ENCODE results near the gene METAP2. TPM values are rescaled to one million over a fixed set of nuclear protein-coding genes. Genes with fewer than 3 reads are reported as not detected.

Gene METAP2
- total and polyA plus RNA-seq, 2 donors = 72.6 to 93.7 TPM

DNA sequence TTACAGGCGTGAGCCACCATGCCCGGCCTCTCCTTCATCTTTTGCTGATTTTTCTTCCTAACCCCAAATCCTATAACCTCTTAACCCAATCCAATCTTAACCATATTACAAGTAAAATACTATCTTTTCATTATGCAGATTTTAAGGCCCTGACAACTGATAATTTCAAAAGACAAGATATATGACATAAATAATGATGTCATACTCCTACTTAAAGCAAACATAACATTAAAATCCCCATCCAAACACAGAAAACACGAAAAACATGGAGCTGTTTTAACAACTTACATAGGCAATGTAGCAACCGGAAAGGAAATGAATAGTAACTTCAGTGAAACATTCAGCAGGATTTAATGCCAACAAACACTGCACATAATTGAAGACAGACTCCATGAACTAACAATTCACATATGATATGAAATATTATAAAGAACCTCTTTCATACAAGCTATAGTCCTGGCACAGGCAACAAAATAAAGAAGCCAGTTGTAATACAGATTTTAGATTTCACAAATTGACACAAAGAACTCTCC, 55.8 kb downstream of the METAP2 start:
- 97% methylated on average over 4 of the region's 4 CpGs for WGBS
- no peaks in the 10 kb centered on the region for H3K9me3 ChIP-seq (ENCODE audit: control insufficient read depth in 2 of 2, insufficient read depth in 1 of 2, low read length in 1 of 2)
- no peak overlapping the region for H3K27ac ChIP-seq (ENCODE audit: low read depth in 1 of 2, low read length in 1 of 2)
- no peaks in the 10 kb centered on the region for H3K4me1 ChIP-seq (ENCODE audit: control insufficient read depth in 2 of 2, insufficient read depth in 2 of 2, low read length in 2 of 2)
- DNase-seq (ENCODE audit: low read depth in 6 of 9, low spot score in 9 of 9) = no peak
- no peak overlapping the region for H3K4me3 ChIP-seq (ENCODE audit: low read length in 2 of 2)
- no peaks in the 10 kb centered on the region for H3K36me3 ChIP-seq (ENCODE audit: control insufficient read depth in 2 of 2, insufficient read depth in 2 of 2, low read length in 1 of 2)
- no peaks in the 10 kb centered on the region for H3K27me3 ChIP-seq (ENCODE audit: control insufficient read depth in 2 of 2, insufficient read depth in 1 of 2, low read length in 1 of 2)

DNA sequence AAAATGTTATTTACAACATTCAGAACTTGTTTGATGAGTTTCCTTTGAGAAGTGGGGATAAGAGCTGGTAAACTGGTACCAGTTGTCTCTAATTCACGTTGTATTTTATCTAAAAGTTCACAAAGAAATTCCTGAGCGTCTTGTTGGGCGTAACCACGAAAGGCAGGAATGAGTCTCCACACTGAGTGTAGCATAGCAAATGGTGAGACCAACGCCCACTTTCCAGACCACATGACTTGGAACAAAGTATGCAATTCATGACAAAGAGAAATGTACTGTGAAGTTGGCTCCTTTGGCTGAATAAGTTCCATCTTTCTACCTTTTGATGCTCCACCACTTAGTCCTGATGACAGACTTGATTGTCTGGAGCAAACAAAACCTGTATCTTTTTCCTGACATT, 58.9 kb downstream of the METAP2 start:
- Histone ChIP-seq H3K27me3 (ENCODE audit: control insufficient read depth in 2 of 2, insufficient read depth in 1 of 2, low read length in 1 of 2) (no peaks in the 10 kb centered on the region), H3K4me3 (ENCODE audit: low read length in 2 of 2) (no peak overlapping the region), H3K9me3 (ENCODE audit: control insufficient read depth in 2 of 2, insufficient read depth in 1 of 2, low read length in 1 of 2) (no peaks in the 10 kb centered on the region), H3K36me3 (ENCODE audit: control insufficient read depth in 2 of 2, insufficient read depth in 2 of 2, low read length in 1 of 2) (no peaks in the 10 kb centered on the region), H3K27ac (ENCODE audit: low read depth in 1 of 2, low read length in 1 of 2) (no peak overlapping the region), H3K4me1 (ENCODE audit: control insufficient read depth in 2 of 2, insufficient read depth in 2 of 2, low read length in 2 of 2) (no peaks in the 10 kb centered on the region)
- no peak for DNase-seq (ENCODE audit: low read depth in 6 of 9, low spot score in 9 of 9)
- 88% methylated on average over 5 of the region's 5 CpGs for WGBS

DNA sequence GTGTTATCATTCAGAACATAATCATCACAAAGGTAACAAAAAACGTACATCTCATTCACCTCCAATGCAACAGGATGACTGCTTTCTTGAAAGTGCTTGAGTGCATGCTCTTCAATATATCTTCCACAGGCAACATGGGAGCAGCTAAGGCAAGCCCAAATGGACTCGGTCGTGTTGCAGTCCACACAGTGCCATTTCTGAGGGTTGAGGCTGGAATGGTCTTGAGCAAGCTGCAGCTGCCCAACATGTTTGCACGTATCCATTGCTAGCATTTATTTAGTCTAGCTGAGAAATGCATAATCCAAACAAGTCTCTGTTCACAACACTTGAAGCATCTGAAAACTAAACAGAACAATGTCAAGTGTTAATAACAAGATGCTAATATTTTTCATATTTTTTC, 60.0 kb downstream of the METAP2 start:
- no peak for DNase-seq (ENCODE audit: low read depth in 6 of 9, low spot score in 9 of 9)
- WGBS = 89% methylated on average over 4 of the region's 4 CpGs
- no peaks in the 10 kb centered on the region for H3K27me3 ChIP-seq (ENCODE audit: control insufficient read depth in 2 of 2, insufficient read depth in 1 of 2, low read length in 1 of 2)
- H3K27ac ChIP-seq (ENCODE audit: low read depth in 1 of 2, low read length in 1 of 2) = no peak overlapping the region
- no peaks in the 10 kb centered on the region for H3K9me3 ChIP-seq (ENCODE audit: control insufficient read depth in 2 of 2, insufficient read depth in 1 of 2, low read length in 1 of 2)
- H3K36me3 ChIP-seq (ENCODE audit: control insufficient read depth in 2 of 2, insufficient read depth in 2 of 2, low read length in 1 of 2) = no peaks in the 10 kb centered on the region
- H3K4me3 ChIP-seq (ENCODE audit: low read length in 2 of 2) = no peak overlapping the region
- H3K4me1 ChIP-seq (ENCODE audit: control insufficient read depth in 2 of 2, insufficient read depth in 2 of 2, low read length in 2 of 2) = no peaks in the 10 kb centered on the region

DNA sequence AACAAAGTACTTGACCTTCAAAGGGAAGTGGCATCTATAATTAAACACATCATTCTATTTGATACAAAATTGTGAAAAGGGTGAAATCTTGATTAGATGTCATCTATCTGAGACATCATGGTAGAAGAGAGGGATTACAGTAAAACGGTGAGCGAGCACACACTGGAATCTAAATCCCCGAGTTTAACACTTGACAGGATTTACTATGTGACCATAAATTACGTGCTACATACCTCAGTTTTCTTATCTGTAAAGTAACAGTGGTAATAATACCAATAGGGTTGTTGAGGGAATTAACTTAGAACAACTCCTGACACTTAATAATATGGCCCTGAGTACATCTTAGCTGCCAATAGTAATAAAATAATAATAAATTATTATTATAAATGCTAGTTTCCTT, 64.1 kb downstream of the METAP2 start:
- Histone ChIP-seq H3K27me3 (ENCODE audit: control insufficient read depth in 2 of 2, insufficient read depth in 1 of 2, low read length in 1 of 2) (no peaks in the 10 kb centered on the region), H3K9me3 (ENCODE audit: control insufficient read depth in 2 of 2, insufficient read depth in 1 of 2, low read length in 1 of 2) (no peaks in the 10 kb centered on the region), H3K4me3 (ENCODE audit: low read length in 2 of 2) (no peak overlapping the region), H3K36me3 (ENCODE audit: control insufficient read depth in 2 of 2, insufficient read depth in 2 of 2, low read length in 1 of 2) (no peaks in the 10 kb centered on the region), H3K27ac (ENCODE audit: low read depth in 1 of 2, low read length in 1 of 2) (no peak overlapping the region), H3K4me1 (ENCODE audit: control insufficient read depth in 2 of 2, insufficient read depth in 2 of 2, low read length in 2 of 2) (no peaks in the 10 kb centered on the region)
- DNase-seq (ENCODE audit: low read depth in 6 of 9, low spot score in 9 of 9) = no peak
- WGBS = 93% methylated on average over 4 of the region's 4 CpGs

DNA sequence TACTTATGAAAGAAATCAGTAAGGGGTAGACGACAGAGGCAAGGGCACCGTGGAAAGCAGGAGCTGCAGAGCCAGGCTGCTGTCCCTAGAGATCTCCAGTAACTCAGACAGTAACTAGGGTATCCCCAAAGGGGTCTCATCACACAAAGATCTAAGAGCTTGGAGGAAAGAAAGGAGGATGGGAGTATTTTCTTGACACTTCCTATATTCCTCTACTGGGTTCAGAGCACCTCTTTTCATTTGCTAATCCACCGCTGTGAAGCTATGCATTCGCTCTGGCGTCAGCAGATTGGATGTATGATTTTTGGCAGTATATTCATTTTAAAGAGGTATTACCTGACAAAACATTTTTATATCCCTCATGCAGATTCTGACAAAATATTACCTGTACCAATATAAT, 64.7 kb downstream of the METAP2 start:
- no peak for DNase-seq (ENCODE audit: low read depth in 6 of 9, low spot score in 9 of 9)
- 92% methylated on average over 5 of the region's 5 CpGs for WGBS
- H3K4me1 ChIP-seq (ENCODE audit: control insufficient read depth in 2 of 2, insufficient read depth in 2 of 2, low read length in 2 of 2) = no peaks in the 10 kb centered on the region

DNA sequence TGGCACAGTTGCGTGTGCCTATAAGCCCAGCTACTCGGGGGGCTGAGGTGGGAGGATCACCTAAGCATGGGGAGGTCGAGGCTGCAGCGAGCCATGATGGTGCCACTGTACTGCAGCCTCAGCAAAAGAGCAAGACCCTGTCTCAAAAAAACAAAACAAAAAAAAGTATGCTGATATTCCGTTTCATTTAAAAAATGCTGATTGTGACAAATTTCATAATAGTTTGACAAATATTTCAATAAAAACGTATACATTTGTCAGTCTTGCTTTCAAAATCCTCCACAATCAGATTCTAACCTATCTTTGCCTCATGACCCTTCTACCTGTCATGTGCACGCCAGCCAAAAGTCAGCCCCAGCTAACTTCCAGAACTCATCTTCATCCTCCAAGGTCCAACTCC, 67.5 kb downstream of the METAP2 start:
- Histone ChIP-seq H3K4me1 (ENCODE audit: control insufficient read depth in 2 of 2, insufficient read depth in 2 of 2, low read length in 2 of 2) (no peaks in the 10 kb centered on the region), H3K9me3 (ENCODE audit: control insufficient read depth in 2 of 2, insufficient read depth in 1 of 2, low read length in 1 of 2) (no peaks in the 10 kb centered on the region), H3K27me3 (ENCODE audit: control insufficient read depth in 2 of 2, insufficient read depth in 1 of 2, low read length in 1 of 2) (peaks cover 9 to 13% of the 10 kb centered on the region in 2 donors), H3K4me3 (ENCODE audit: low read length in 2 of 2) (no peak overlapping the region), H3K27ac (ENCODE audit: low read depth in 1 of 2, low read length in 1 of 2) (no peak overlapping the region), H3K36me3 (ENCODE audit: control insufficient read depth in 2 of 2, insufficient read depth in 2 of 2, low read length in 1 of 2) (no peaks in the 10 kb centered on the region)
- no peak for DNase-seq (ENCODE audit: low read depth in 6 of 9, low spot score in 9 of 9)
- WGBS = 95% methylated on average over 7 of the region's 7 CpGs

More for the DNA sequence above, 64.7 kb downstream of the METAP2 start:
- Histone ChIP-seq H3K27ac (ENCODE audit: low read depth in 1 of 2, low read length in 1 of 2) (no peak overlapping the region), H3K27me3 (ENCODE audit: control insufficient read depth in 2 of 2, insufficient read depth in 1 of 2, low read length in 1 of 2) (no peaks in the 10 kb centered on the region), H3K4me3 (ENCODE audit: low read length in 2 of 2) (no peak overlapping the region), H3K9me3 (ENCODE audit: control insufficient read depth in 2 of 2, insufficient read depth in 1 of 2, low read length in 1 of 2) (no peaks in the 10 kb centered on the region), H3K36me3 (ENCODE audit: control insufficient read depth in 2 of 2, insufficient read depth in 2 of 2, low read length in 1 of 2) (no peaks in the 10 kb centered on the region)

DNA sequence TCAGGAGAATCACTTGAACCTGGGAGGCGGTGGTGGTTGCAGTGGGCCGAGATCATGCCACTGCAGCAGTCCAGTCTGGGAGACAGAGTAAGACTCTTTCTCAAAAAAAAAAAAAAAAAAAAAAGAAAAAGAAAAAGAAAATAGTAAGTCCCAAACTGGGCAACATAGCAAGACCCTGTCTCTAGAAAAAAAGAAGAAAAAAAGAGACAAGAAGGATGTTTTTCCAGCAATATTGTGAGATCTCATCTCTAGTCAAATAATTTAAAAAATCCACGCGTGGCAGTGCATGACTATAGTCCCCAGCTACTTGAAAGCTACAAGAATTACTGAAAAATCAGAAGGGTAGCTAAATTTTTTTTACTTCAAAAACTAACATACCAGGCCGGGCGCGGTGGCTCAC, 69.4 kb downstream of the METAP2 start:
- H3K27ac ChIP-seq (ENCODE audit: low read depth in 1 of 2, low read length in 1 of 2) = no peak overlapping the region
- 98% methylated on average over 7 of the region's 7 CpGs for WGBS
- H3K4me3 ChIP-seq (ENCODE audit: low read length in 2 of 2) = no peak overlapping the region
- H3K4me1 ChIP-seq (ENCODE audit: control insufficient read depth in 2 of 2, insufficient read depth in 2 of 2, low read length in 2 of 2) = peaks cover 0 to 9% of the 10 kb centered on the region in 2 donors
- H3K27me3 ChIP-seq (ENCODE audit: control insufficient read depth in 2 of 2, insufficient read depth in 1 of 2, low read length in 1 of 2) = peaks cover 25 to 32% of the 10 kb centered on the region in 2 donors
- H3K9me3 ChIP-seq (ENCODE audit: control insufficient read depth in 2 of 2, insufficient read depth in 1 of 2, low read length in 1 of 2) = peaks cover 0 to 3% of the 10 kb centered on the region in 2 donors
- no peak for DNase-seq (ENCODE audit: low read depth in 6 of 9, low spot score in 9 of 9)
- no peaks in the 10 kb centered on the region for H3K36me3 ChIP-seq (ENCODE audit: control insufficient read depth in 2 of 2, insufficient read depth in 2 of 2, low read length in 1 of 2)

DNA sequence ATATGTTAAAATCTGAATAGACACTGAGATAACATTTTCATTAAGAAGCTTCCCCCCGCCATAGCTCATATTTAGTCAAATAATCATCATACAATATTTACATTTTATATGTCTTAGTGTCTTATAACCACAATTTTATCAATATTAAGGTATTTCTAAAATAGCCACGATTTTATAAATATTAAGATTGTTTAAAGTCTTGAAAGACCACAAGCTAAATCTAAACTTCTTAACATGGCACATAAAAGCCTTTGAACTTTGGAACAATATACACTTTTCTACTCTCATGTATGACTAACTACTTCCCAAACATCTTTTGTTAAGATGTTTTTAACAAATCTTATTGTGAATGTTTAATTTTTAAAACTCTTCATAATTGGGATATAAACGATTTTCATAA, 70.8 kb downstream of the METAP2 start:
- 68% methylated on average over 3 of the region's 3 CpGs for WGBS
- no peak for DNase-seq (ENCODE audit: low read depth in 6 of 9, low spot score in 9 of 9)
- H3K36me3 ChIP-seq (ENCODE audit: control insufficient read depth in 2 of 2, insufficient read depth in 2 of 2, low read length in 1 of 2) = no peaks in the 10 kb centered on the region
- H3K9me3 ChIP-seq (ENCODE audit: control insufficient read depth in 2 of 2, insufficient read depth in 1 of 2, low read length in 1 of 2) = peaks cover 4 to 10% of the 10 kb centered on the region in 2 donors
- no peak overlapping the region for H3K4me3 ChIP-seq (ENCODE audit: low read length in 2 of 2)
- peaks cover 0 to 10% of the 10 kb centered on the region in 2 donors for H3K4me1 ChIP-seq (ENCODE audit: control insufficient read depth in 2 of 2, insufficient read depth in 2 of 2, low read length in 2 of 2)
- peaks cover 26 to 45% of the 10 kb centered on the region in 2 donors for H3K27me3 ChIP-seq (ENCODE audit: control insufficient read depth in 2 of 2, insufficient read depth in 1 of 2, low read length in 1 of 2)
- no peak overlapping the region for H3K27ac ChIP-seq (ENCODE audit: low read depth in 1 of 2, low read length in 1 of 2)

DNA sequence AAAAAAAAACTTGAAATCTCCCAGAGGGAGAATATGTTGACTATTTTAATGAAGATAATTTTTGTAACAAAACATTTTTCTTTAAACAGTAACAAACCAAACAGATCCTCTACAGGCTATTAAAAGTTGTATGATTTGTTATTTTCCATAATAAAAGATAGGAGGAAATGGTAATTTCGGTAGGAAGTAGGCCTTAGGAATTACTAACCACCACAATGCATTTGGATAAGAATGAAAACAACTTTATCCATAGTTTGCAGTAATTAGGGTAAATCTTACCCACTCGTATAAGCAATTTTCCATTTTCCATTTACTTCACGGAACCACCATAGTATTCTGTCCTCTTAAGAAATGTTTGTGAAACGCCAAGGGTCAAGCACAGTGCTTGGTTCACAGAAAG, 71.4 kb downstream of the METAP2 start:
- Histone ChIP-seq H3K27me3 (ENCODE audit: control insufficient read depth in 2 of 2, insufficient read depth in 1 of 2, low read length in 1 of 2) (peaks cover 26 to 47% of the 10 kb centered on the region in 2 donors), H3K9me3 (ENCODE audit: control insufficient read depth in 2 of 2, insufficient read depth in 1 of 2, low read length in 1 of 2) (peaks cover 4 to 11% of the 10 kb centered on the region in 2 donors), H3K27ac (ENCODE audit: low read depth in 1 of 2, low read length in 1 of 2) (no peak overlapping the region), H3K4me3 (ENCODE audit: low read length in 2 of 2) (no peak overlapping the region), H3K4me1 (ENCODE audit: control insufficient read depth in 2 of 2, insufficient read depth in 2 of 2, low read length in 2 of 2) (peaks cover 0 to 10% of the 10 kb centered on the region in 2 donors), H3K36me3 (ENCODE audit: control insufficient read depth in 2 of 2, insufficient read depth in 2 of 2, low read length in 1 of 2) (no peaks in the 10 kb centered on the region)
- 90% methylated on average over 4 of the region's 4 CpGs for WGBS
- no peak for DNase-seq (ENCODE audit: low read depth in 6 of 9, low spot score in 9 of 9)

All from thymus (tissue), 11 donors.